Measurements from ENCODE around the gene STXBP6. TPM values are rescaled to one million over a fixed set of nuclear protein-coding genes. Genes with fewer than 3 reads are reported as not detected.
A peak's percentile ranks its signal among the peaks of the same experiment; 100 is the strongest.

STXBP6 gene
- total and polyA plus RNA-seq, 2 of the 13 experiments (the other 11 are each of a cell fraction or from before 2014, with no cell fraction given) = 35.3 to 42.8 TPM

DNA sequence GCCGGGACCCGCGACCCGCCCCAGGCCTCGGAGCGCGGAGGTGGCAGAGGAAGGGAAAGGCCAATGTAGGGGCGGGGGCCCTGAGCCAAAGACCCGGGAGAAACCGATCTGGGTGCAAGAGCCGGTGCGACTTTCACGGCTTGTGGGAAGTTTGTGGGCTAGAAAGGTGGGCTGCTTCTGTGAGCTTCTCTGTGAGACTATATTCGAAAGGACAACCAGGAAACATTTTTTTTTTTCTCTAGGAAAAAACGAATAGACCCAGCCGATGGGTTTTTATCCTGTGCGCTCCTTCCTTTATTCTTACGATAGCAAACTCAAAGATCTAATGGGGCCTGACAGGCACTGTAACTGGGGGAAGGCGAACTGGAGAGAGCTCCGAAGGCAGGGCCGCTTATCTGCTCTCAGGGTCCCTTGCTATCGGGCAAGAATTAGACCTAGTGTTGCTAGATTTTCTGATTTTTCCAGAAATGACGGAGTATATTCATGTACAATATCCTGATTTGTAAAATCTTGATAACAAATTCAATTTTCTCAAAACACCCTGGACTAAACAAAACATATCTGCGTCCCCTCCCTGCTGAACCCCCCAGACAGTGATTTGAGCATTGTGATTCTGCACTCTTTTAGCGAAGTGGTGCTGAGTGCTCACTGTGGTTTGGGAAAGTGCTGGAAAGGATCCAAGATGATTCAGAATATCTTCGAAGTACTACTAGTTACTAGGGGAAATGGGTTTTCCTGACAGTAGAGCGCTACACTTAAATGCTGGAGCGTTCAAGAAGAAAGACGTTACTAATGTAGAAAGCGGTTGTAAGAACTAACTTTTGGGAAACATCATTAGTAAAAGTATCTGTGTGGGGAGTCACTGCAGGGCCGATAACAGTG is 563 bp upstream of the STXBP6 start (continued):
- TF ChIP-seq, protein P1, sequence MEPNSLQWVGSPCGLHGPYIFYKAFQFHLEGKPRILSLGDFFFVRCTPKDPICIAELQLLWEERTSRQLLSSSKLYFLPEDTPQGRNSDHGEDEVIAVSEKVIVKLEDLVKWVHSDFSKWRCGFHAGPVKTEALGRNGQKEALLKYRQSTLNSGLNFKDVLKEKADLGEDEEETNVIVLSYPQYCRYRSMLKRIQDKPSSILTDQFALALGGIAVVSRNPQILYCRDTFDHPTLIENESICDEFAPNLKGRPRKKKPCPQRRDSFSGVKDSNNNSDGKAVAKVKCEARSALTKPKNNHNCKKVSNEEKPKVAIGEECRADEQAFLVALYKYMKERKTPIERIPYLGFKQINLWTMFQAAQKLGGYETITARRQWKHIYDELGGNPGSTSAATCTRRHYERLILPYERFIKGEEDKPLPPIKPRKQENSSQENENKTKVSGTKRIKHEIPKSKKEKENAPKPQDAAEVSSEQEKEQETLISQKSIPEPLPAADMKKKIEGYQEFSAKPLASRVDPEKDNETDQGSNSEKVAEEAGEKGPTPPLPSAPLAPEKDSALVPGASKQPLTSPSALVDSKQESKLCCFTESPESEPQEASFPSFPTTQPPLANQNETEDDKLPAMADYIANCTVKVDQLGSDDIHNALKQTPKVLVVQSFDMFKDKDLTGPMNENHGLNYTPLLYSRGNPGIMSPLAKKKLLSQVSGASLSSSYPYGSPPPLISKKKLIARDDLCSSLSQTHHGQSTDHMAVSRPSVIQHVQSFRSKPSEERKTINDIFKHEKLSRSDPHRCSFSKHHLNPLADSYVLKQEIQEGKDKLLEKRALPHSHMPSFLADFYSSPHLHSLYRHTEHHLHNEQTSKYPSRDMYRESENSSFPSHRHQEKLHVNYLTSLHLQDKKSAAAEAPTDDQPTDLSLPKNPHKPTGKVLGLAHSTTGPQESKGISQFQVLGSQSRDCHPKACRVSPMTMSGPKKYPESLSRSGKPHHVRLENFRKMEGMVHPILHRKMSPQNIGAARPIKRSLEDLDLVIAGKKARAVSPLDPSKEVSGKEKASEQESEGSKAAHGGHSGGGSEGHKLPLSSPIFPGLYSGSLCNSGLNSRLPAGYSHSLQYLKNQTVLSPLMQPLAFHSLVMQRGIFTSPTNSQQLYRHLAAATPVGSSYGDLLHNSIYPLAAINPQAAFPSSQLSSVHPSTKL (CRISPR knock-in tag; IDR thresholded peaks at IDR 0.05) = peak; percentile 5; the same call in 1 of the 2 replicates
- TF ChIP-seq MIER2 (CRISPR knock-in tag; IDR thresholded peaks at IDR 0.05) (no peak), ZFP62 (CRISPR knock-in tag; IDR thresholded peaks at IDR 0.05) (no peak), ZNF558 (CRISPR knock-in tag; IDR thresholded peaks at IDR 0.05; ENCODE audit: borderline replicate concordance) (no peak), RFX1 (IDR thresholded peaks at IDR 0.05) (no peak), TBX3 (IDR thresholded peaks at IDR 0.05; ENCODE audit: borderline replicate concordance) (no peak), ZNF484 (CRISPR knock-in tag; IDR thresholded peaks at IDR 0.05; ENCODE audit: borderline replicate concordance, low read depth) (no peak), ZNF207 (IDR thresholded peaks at IDR 0.05; ENCODE audit: borderline replicate concordance) (no peak), ZNF557 (CRISPR knock-in tag; IDR thresholded peaks at IDR 0.05) (no peak)
- TF ChIP-seq, protein P2, sequence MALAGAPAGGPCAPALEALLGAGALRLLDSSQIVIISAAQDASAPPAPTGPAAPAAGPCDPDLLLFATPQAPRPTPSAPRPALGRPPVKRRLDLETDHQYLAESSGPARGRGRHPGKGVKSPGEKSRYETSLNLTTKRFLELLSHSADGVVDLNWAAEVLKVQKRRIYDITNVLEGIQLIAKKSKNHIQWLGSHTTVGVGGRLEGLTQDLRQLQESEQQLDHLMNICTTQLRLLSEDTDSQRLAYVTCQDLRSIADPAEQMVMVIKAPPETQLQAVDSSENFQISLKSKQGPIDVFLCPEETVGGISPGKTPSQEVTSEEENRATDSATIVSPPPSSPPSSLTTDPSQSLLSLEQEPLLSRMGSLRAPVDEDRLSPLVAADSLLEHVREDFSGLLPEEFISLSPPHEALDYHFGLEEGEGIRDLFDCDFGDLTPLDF (CRISPR knock-in tag; IDR thresholded peaks at IDR 0.05) = no peak; the same call in 1 of the 2 replicates
- TF ChIP-seq, protein P3, sequence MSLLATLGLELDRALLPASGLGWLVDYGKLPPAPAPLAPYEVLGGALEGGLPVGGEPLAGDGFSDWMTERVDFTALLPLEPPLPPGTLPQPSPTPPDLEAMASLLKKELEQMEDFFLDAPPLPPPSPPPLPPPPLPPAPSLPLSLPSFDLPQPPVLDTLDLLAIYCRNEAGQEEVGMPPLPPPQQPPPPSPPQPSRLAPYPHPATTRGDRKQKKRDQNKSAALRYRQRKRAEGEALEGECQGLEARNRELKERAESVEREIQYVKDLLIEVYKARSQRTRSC (CRISPR knock-in tag; IDR thresholded peaks at IDR 0.05; ENCODE audit: low read depth) = no peak
- TF ChIP-seq, protein P4, sequence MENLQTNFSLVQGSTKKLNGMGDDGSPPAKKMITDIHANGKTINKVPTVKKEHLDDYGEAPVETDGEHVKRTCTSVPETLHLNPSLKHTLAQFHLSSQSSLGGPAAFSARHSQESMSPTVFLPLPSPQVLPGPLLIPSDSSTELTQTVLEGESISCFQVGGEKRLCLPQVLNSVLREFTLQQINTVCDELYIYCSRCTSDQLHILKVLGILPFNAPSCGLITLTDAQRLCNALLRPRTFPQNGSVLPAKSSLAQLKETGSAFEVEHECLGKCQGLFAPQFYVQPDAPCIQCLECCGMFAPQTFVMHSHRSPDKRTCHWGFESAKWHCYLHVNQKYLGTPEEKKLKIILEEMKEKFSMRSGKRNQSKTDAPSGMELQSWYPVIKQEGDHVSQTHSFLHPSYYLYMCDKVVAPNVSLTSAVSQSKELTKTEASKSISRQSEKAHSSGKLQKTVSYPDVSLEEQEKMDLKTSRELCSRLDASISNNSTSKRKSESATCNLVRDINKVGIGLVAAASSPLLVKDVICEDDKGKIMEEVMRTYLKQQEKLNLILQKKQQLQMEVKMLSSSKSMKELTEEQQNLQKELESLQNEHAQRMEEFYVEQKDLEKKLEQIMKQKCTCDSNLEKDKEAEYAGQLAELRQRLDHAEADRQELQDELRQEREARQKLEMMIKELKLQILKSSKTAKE (CRISPR knock-in tag; IDR thresholded peaks at IDR 0.05; ENCODE audit: borderline replicate concordance) = no peak
- TF ChIP-seq, protein P5, sequence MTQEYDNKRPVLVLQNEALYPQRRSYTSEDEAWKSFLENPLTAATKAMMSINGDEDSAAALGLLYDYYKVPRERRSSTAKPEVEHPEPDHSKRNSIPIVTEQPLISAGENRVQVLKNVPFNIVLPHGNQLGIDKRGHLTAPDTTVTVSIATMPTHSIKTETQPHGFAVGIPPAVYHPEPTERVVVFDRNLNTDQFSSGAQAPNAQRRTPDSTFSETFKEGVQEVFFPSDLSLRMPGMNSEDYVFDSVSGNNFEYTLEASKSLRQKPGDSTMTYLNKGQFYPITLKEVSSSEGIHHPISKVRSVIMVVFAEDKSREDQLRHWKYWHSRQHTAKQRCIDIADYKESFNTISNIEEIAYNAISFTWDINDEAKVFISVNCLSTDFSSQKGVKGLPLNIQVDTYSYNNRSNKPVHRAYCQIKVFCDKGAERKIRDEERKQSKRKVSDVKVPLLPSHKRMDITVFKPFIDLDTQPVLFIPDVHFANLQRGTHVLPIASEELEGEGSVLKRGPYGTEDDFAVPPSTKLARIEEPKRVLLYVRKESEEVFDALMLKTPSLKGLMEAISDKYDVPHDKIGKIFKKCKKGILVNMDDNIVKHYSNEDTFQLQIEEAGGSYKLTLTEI (CRISPR knock-in tag; conservative IDR thresholded peaks at IDR 0.05) = no peak

Measured in HepG2 (cell line).